ENCODE measurements around the gene PABPC1L.
A peak's percentile ranks its signal among the peaks of the same experiment; 100 is the strongest.
"Not testable (repeated sequence)": the region's sequence is repeated elsewhere in the genome, so short reads cannot be mapped to it uniquely, and the experiment has no call there.

PABPC1L gene

DNA sequence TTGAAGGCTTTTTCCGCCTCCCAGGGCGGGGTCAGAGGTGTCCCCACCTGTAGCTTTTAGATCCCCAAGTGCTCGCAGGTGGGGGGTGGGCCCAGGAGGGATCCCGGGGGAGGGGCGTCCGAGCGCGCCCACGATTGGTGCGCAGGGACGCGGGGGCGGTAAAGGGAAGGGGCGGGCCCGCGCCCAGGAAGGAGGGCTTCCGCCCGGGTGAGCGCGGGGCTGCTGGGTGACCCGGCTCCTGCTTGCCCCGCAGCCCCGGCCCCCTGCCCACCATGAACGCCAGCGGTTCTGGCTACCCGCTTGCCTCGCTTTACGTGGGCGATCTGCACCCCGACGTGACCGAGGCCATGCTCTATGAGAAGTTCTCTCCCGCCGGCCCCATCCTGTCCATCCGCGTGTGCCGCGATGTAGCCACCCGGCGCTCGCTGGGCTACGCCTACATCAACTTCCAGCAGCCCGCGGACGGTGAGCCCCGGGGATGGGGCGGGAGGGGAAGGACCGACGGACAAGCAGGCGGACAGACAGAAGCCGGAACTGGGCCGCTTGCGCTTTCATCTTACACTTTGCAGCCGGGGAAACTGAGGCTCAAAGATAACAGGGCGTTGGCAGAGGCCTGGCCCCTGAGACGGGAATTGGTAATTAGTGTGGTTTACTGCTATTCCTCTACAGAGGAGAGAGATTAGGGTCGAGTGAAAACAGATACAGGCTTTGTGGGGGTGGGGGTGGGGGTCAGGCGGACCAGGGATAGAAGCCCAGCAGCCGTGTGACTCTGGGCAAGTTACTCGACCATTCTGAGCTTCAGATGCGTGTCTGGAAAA lies at the start of gene PABPC1L:
TSS of gene PABPC1L (plus strand) at position 189 of the 818 bp plus-strand sequence. CDS start at position 273, 84 bp downstream.
- DNase-seq = peak; percentile 89

DNA sequence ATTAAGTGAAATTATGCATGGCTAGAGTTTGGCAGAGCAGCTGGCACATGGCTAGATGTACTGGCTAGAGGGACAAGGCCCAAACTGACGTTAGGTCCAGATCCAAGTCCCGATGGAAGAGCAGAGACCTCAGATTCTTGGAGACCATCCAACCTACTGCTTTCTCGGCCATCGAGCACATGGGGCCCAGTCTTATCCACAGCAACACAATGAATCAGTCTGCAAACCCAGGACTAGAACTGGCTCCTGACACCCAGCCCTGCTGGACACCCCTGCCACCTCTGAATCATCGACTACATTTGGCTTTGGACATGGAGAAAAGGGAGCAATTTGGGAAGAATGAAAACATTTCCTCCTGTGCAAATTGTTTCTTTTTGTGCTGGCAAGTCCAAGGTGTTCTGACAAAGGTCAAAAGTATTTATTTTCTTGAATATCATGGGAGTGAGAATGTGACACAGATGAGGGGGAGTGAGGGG lies 48.3 kb upstream of the PABPC1L start:
- DNase-seq = no peak

DNA sequence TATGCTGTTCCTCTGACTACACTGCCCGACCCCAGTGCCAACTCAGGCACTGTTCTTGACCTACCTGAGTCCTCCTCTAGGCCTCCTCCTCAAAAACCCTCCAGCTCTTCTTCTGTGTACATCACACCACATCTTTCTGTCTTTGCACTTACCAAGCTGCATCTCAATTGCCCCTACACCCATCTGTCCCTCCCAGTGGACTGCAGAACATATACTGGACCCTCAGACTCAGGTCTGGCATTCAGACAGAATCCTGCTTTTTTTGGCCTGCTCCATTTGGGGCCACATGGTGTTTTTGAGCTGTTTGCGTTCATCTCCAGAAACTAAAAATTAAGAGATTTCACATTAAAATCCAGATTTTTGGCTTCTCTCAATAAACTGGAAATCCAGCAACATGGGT lies 47.6 kb upstream of the PABPC1L start:
- no peak for DNase-seq

DNA sequence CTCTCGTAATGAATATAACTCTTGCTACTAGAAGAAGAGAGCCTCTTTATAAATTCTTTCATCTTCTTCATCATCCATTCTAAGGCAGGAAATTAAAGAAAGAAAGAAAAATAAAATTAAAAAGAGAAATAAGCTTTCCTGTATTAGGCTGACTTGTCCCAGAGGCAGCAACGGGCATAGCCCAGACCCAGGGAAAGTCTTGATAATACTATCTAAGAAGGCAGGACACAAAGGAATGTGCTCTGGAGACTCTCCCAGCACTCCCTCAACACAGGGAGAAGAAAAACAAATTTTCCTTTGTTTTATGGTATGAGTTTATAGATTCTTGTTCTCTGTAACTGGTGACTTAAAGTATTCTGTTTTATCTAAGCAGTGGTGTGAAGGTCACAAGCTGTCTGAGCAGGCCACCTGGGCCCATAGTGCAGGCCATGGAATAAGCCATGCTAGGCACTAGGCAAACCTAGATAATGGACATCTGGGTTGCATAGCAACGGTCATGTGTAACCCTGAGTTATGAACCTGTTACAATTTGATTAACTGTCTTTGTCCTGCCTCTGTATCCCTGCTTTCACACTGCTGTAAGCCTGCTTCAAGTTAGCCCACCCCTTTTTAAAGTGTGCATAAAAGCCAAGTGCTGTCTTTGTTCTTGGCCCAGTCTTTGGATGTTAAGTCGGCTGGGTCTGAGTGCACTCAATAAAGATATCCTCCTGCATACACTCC lies 46.3 kb upstream of the PABPC1L start:
- DNase-seq = not testable (repeated sequence)

DNA sequence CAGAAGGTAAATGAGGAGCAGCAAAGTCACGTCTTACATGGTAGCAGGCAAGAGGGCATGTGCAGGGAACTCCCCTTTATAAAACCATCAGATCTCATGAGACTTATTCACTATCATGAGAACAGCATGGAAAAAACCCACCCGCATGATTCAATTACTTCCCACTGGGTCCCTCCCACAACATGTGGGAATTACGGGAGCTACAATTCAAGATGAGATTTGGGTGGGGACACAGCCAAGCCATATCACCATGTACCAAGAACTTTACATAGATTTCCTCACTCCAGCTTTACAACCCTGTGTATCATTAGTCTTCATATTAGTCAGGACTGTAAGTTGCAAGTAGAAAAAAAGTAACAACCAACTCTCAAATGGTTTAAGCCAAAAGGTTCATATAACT lies 45.4 kb upstream of the PABPC1L start:
- not testable (repeated sequence) for DNase-seq

DNA sequence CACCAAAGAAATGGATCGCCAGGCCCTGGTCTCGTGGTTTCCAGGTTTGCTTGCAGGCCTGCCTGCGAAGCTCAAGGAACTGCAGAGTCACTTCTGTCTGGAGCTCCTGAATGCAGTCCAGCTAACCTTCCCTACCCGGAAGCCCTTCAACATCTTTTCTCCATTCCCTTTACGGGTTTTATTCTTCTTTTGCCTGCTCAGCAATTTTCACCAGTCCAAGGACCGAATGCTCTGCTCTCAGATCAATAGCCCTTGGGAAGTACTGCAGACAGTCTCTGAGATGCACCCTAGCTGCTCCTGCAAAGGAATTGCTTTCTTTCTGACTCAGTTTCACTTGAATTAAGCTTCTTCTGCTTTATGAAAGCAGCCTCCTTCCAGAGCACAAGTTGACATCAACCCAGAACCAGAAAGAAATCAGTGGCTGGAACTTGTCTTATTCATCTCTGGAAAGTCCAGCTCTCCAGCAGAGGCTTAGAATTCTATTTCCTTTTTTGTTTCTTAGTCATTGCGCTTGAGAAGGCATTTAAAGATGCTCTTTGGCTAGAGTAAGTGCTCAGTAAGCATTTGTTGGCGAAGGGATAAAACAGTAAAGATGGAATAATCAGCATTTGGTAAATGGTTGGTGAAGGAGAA lies 43.0 kb upstream of the PABPC1L start:
- DNase-seq = no peak

DNA sequence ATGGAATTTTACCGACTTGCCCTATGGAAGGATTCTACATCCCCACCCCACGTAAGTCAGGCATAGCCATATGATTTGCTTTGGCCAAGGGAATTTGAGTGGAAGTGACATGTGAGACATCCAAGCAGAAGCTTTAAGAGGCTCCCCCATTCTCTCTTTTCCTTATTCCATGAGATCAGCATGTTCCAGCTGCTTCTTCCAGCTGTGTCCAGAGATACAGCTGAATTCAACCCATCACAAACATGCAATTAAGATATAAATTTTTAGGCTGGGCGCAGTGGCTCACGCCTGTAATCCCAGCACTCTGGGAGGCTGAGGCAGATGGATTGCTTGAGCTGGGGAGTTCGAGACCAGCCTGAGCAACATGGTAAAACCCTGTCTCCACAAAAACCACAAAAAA lies 40.4 kb upstream of the PABPC1L start:
- DNase-seq = no peak

DNA sequence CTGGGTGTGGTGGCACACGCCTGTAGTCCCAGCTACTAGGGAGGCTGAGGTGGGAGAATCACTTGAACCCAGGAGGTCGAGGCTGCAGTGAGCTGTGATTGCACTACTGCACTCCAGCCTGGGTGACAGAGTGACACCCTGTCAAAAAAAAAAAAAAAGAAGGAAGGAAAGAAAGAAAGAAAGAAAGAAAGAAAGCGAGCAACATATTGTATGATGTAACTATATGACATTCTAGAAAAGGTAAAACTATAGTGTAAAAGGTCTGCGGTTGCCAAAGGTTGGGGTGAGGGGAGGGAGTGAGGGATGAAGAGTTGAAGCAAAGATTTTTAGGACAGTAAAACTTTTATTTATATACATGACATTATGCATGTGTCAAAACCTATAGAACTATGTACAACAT lies 27.5 kb upstream of the PABPC1L start:
- DNase-seq = not testable (repeated sequence)

DNA sequence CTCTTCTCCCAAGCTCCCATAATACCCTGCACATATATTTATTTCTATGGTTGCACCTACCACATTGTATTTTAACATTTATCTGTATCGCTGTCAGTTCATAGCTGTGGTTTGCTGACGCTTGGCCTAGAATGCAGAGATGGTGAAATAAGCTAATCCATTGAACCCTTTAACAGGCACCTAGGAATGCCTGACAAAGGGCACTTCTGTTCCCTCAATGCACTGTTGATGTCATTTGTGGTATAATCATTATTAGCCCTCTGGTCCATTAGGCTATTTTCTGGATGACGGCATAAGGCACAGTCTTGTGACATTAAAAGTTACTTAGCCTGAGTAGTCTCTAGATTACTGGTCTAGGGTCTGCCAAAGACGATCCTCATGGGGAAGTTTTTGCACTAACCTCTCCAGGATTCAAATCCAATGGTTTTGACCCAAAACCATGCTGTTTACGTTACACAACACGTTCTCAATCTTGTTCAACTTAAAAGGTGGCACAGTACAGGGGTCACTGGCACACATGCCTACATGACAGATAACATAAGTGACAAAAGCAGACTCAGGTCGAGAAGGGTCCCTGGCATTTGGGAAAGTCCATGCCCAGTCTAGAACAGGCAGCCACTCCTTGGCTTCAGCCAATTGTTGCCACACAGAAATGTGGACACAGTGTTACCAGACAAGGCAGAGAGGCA lies 26.5 kb upstream of the PABPC1L start:
- DNase-seq = no peak

DNA sequence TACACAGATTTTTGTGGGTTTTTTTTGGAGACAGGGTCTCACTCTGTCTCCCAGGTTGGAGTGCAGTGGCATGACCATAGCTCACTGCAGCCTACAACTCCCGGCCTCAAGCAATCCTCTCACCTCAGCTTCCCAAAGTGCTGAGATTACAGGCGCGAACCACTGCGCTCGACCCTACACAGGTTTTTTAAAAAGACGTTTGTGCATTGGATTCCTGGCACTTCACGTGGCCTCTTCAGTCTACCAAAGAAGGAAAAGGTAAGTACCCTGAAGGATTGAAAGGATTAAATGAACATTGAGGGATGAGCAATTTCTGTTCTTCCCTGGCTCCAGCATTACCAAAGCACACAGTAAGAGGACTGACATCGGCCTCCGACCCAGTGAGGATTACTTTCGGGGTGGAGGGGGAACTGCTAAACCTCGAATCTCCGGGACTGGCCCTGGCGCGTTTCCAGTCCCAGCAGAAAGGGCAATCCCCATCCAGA lies 24.9 kb upstream of the PABPC1L start:
- no peak for DNase-seq

DNA sequence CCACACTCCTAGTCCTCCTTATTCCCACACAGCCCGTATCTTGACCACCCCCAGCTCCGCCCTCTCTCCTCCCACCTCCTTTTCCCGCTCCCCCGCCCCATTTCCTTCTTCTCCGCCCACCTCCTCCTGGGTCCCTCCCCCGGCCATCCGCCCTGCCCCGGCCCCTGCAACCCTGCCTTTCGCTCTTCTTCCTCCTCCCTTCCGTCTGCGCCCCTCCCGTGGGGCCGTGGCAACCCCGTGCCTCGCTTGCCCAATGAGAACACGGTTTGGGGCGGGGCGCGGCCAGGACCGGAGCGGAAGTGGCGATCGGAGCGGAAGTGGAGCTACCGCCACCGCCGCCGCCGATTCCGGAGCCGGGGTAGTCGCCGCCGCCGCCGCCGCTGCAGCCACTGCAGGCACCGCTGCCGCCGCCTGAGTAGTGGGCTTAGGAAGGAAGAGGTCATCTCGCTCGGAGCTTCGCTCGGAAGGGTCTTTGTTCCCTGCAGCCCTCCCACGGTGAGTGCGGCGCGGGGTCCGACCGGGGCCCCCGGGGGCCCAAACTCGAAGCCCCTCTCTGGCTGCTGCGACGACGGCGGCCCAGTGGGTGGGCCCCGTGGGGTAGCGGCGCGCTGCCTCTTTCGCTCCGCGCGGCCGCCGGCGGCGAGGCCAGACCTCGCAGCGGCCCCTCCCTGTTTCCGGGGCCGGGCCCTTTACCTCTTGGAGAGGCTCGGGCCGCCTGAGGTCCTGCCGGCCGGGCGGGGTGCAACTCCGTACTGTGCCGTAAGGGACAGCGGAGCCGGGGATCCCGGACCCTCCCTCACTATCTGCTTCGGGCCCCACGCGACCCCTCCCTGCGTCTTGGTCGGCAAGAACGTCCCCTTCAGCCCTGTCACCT lies 24.2 kb upstream of the PABPC1L start, which contains the start of gene YWHAB:
TSS of gene YWHAB (plus strand) at position 314 of the 874 bp plus-strand sequence. CDS start 15,829 bp downstream, outside the sequence.
- DNase-seq = peak; percentile 99

DNA sequence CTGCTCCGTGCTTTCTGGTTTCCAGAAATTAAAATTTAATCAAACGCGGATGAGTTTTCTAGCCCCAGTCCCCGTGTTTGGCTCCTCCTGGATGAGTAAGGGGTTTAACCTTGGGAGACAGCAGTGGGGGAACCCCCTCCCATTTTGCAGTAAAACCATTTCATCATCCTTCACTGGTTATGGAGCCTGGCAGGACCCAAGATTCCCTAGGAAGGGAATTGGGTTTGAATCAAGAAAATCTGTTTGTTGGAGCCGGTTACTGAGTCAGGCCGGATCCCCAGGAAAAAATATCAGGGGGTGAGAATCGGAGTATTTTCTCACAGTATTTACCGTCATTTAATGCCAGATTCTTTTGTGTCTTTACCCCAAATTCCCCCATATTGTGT lies 23.6 kb upstream of the PABPC1L start:
- DNase-seq = no peak

DNA sequence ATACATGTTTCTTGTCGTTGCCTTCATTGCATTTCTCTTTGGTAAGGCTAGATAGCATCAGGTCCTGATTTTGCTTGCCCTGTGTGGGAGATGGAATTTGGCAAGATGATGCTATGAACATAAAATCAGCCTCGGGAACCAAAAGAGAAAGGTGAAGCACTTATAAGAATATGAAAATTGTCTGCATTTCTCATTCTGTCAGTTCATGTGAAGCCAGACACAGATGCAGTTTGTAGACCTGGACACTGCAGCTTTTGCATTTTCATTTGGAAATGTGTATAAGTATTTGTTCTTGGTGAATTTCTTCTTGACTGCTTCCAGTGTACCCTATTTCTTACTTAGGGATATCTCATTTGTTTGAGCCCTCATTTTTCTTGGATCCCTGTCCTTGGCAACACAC lies 23.0 kb upstream of the PABPC1L start:
- DNase-seq = no peak

DNA sequence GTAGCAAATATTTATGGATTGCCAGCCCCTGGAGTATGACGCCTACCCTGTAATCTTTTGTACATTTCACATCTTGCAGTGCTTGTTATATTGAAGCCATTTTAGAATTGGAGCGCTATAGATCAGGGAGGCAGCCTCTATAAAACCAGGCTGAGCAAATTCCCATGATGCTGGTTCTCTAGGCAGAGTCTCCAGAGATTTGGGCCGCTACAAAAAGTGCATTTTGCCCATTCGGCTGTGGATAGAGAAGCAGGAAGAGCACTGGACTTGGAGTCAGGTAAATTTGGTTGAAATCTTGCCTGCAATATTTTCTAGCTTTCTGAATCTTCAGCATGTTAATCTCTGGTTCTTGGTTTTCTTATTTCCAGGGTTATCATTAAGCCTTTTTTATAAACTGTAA lies 22.4 kb upstream of the PABPC1L start:
- DNase-seq = no peak

DNA sequence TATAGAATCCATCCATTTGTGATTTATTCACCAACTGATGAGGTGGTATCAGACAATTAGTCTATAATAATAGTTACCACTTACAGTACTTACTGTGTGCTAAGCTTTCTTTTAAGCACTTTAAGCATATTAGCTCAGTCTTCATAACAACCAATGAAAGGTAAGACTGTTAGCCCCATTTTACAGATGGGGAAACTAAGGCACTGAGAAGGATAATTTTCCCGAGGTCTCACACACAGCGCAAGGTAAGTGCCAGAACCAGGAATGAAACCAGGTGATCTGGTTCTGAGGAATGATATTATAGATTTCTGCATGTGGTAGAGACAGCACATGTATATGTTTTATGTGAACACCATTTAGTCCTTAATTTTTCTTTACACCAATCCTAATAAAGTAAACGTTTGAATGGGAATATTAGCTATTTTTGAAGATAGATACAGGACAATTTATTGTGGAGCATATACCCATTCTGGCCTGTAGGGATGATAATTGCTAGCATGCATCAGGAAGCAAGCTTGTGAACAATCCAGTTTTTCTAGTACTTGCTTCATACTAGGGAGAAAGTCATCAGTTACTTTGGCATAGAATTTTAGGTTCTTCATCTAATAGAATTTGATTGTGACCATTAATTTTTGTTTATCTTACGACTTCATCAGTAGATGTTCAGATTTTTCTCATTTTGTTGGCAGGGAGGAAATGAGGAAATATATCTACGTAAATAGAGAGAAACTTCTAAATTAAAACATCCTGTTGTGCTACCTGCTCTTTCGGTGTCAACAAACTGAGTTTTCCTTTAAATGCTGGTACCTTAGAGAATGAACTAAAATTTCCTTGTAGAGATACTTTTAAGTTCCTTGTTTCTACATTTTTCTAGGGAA lies 21.4 kb upstream of the PABPC1L start:
- no peak for DNase-seq

DNA sequence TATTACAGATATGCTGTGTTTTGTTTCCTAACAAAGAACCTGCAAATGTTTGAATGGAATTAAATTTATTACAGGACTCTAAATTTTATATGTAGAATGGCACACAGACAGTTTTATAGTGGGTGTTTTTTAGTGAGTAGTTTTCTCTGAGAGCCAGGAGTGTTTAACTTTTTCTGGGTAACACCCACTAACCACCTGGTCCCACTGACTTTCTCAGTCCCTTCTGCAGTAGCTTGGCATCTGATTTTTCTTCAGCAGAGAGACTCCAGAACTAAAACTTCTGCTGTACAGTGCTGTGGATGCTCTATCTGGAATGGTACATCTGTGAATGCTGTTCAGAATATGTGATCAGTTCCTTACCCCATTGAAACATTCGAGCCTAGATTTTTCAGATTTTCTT lies 18.0 kb upstream of the PABPC1L start:
- no peak for DNase-seq

DNA sequence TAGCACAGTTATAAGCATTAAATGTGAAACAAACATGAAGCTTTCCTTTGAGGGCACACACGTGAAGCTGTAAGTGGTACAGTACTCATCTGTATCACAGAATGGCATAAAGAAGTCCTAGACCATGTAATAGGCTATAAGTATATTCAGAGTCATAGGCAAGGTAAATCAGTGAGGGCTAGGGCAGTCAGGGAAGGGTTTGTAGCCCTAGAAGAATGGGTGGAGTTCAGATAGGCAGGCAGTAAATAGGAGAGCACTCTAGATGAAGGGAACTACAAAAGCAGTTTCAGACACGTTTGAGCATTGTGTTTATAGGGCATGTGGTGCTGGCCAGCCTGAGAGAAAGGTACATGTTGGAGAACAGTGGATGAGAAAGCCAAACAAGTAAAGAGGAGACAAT lies 14.9 kb upstream of the PABPC1L start:
- no peak for DNase-seq

DNA sequence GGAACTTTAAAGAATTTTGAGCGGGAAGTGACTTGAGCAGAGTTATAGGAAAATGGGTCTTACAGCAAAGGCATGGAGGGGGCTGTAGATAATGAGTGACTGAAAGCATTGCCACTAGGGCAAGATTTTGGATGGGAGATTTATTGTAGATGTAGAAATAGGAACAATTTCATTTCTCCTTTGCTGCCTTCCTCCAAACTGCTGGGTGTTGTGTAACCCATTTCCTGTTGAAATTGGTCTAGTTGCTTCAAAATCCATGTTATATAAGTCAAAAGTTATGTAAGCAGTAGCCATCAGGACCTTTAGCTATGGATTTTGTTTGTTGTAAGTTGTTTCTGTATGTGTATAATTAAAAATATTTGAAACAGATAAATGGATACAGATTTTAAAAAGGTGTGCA lies 13.3 kb upstream of the PABPC1L start:
- no peak for DNase-seq

DNA sequence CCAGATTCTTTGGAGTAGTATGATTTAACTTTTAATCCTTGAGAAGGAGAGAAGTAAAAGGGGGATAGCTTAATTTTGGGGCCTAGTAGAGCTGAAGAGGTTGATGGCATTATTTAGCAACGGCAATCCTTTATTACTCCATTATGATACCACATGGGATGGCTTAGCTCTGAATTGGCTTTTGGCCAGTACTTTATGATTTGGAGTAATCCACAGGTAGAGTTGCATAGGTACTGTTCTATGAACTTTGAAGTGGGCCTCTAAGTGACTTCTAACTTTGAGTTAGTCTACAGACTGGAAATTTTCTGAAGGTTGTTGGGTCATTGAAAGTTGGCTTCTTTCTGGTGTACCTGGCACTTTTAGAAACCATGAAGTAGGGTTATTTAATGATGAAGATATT lies 12.7 kb upstream of the PABPC1L start:
- DNase-seq = no peak

DNA sequence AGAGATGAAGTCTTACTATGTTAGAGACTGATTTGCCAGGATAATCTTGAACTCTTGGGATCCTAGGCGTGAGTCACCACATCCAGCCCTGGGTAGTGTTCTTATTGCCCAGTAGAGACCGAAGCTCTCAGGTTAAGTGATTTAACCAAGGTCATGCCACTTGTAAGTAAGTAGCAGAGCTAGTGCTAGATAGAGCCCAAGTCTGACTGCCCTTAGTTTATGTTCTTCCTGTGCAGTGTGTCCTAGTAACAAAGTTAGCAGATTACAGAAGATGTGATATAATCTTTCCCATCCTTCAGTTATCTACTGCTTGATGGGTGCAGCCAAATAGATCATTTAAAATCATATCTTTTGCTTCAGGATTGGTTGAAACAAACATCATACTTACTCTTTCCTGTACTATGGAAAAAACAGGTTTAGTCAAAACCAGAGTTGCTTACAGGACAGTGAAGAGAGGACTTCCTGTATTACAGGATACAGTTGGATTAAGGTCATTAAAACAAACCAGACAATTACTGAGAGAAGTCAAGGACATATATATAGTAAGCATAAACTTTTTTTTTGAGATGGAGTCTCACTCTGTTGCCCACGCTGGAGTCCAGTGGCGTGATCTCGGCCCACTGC lies 9.5 kb upstream of the PABPC1L start:
- no peak for DNase-seq
